Smooth muscle cell (in vitro differentiated cells): ENCODE results near the gene MT1A. TPM values are rescaled to one million over a fixed set of nuclear protein-coding genes. Genes with fewer than 3 reads are reported as not detected.
A peak's percentile ranks its signal among the peaks of the same experiment; 100 is the strongest.
"Not testable (repeated sequence)": the region's sequence is repeated elsewhere in the genome, so short reads cannot be mapped to it uniquely, and the experiment has no call there.

ENCODE experiments used
- DNase-seq: peaks from one replicate; lab custom pipeline; 2025; ENCODE audit not compliant: unreplicated experiment; lab: John Stamatoyannopoulos, UW
- H2AFZ ChIP-seq: fragments of 200-600 bp; sonication (generic); 2 replicates; pipeline ENCODE4 v1.6.0; 2016; ENCODE audit warnings: antibody characterized with exemption, low read depth, mild to moderate bottlenecking
- H3F3A ChIP-seq: fragments of 200-600 bp; sonication (generic); 2 replicates; pipeline ENCODE4 v1.6.0; 2017; ENCODE audit warnings: antibody characterized with exemption, low read depth
- H3K27ac ChIP-seq: fragments of 200-600 bp; sonication (generic); 2 replicates; pipeline ENCODE4 v1.5.1; 2016; ENCODE audit warnings: low read depth, mild to moderate bottlenecking
- H3K27me3 ChIP-seq: fragments of 200-600 bp; sonication (generic); 2 replicates; pipeline ENCODE4 v1.6.1; 2016; ENCODE audit warnings: low read depth, mild to moderate bottlenecking
- H3K36me3 ChIP-seq: fragments of 200-600 bp; sonication (generic); 2 replicates; pipeline ENCODE4 v1.5.1; 2016; ENCODE audit warnings: low read depth
- H3K4me1 ChIP-seq: fragments of 200-600 bp; sonication (generic); 2 replicates; pipeline ENCODE4 v1.5.1; 2016; ENCODE audit warnings: low read depth
- H3K4me2 ChIP-seq: fragments of 200-600 bp; sonication (generic); 2 replicates; pipeline ENCODE4 v1.6.0; 2016; ENCODE audit warnings: mild to moderate bottlenecking
- H3K4me3 ChIP-seq: fragments of 200-600 bp; sonication (generic); 2 replicates; pipeline ENCODE4 v1.5.1; 2016; ENCODE audit warnings: mild to moderate bottlenecking
- H3K79me2 ChIP-seq: fragments of 200-600 bp; sonication (generic); 2 replicates; pipeline ENCODE4 v1.6.0; 2016; ENCODE audit warnings: low read depth, mild to moderate bottlenecking
- H3K9ac ChIP-seq: fragments of 200-600 bp; sonication (generic); 2 replicates; pipeline ENCODE4 v1.6.0; 2016; ENCODE audit warnings: low read depth
- H3K9me3 ChIP-seq: fragments of 200-600 bp; sonication (generic); replicated peaks from 2 replicates; pipeline ENCODE4 v1.5.1; 2016; ENCODE audit warnings: low read depth
- H4K20me1 ChIP-seq: fragments of 200-600 bp; sonication (generic); 2 replicates; pipeline ENCODE4 v1.6.0; 2016; ENCODE audit warnings: low read depth
- CTCF ChIP-seq: fragments of 200-600 bp; sonication (generic); IDR thresholded peaks from 2 replicates; pipeline ENCODE4 v1.5.1; 2017; ENCODE audit warnings: borderline replicate concordance, mild to moderate bottlenecking, antibody characterized with exemption; ENCODE audit not compliant: insufficient read depth, poor library complexity, severe bottlenecking
- WGBS: methylation state at CpG from one replicate; pipeline ENCODE4 v1.1.7; 2016; ENCODE audit warnings: low lambda C conversion rate; 5-methylcytosine and 5-hydroxymethylcytosine counted together
- polyA plus RNA-seq: library from polyadenylated mRNA; unstranded; fragments of >200 nt; fragmentation: Nextera tagmentation; extraction: Ambion mirVana; gene quantifications from 2 replicates; pipeline ENCODE4 v1.2.1, GENCODE V29; 2016
- total RNA-seq: library from RNA; depleted of rRNA; stranded (reverse); fragments of >200 nt; gene quantifications from 2 replicates; pipeline ENCODE4 v1.2.3, GENCODE V29; 2014

The MT1A gene
- total and polyA plus RNA-seq, 2 experiments from 2014 or later = not detected

- WGBS = 20% methylated on average over 30 of the region's 48 CpGs
- H3K9me3 ChIP-seq = no peaks in the 10 kb centered on the region
- H3K4me1 ChIP-seq = peaks cover 5% of the 10 kb centered on the region
- H3F3A ChIP-seq = no peaks in the 10 kb centered on the region
- DNase-seq = no peak
- H3K4me3 ChIP-seq = no peak overlapping the region
- no peaks in the 10 kb centered on the region for H4K20me1 ChIP-seq
- H3K27me3 ChIP-seq = peaks cover 100% of the 10 kb centered on the region
- no peak overlapping the region for H2AFZ ChIP-seq
- no peaks in the 10 kb centered on the region for H3K36me3 ChIP-seq
- TF ChIP-seq CTCF = no peak
- H3K4me2 ChIP-seq = peak overlapping the region; percentile 57
- no peak overlapping the region for H3K9ac ChIP-seq
- no peaks in the 10 kb centered on the region for H3K79me2 ChIP-seq
- H3K27ac ChIP-seq = no peak overlapping the region
Measured at GRCh38 chr16:56662357-56663354, 24.2 kb downstream of the MT1A start.

- Histone ChIP-seq H3K4me2 (no peak overlapping the region), H3K4me3 (no peak overlapping the region), H3K27ac (no peak overlapping the region), H3K27me3 (peaks cover 100% of the 10 kb centered on the region), H3K9ac (no peak overlapping the region), H3K9me3 (no peaks in the 10 kb centered on the region), H3F3A (no peaks in the 10 kb centered on the region), H2AFZ (no peak overlapping the region), H3K36me3 (no peaks in the 10 kb centered on the region), H3K4me1 (no peaks in the 10 kb centered on the region), H4K20me1 (no peaks in the 10 kb centered on the region), H3K79me2 (no peaks in the 10 kb centered on the region)
- no peak for TF ChIP-seq CTCF
- 95% methylated on average over 1 of the region's 1 CpG for WGBS
- DNase-seq = no peak
Measured at GRCh38 chr16:56664506-56664905, 26.0 kb downstream of the MT1A start.

- not testable (repeated sequence) for H3K4me1 ChIP-seq, H3K4me2 ChIP-seq, H3K79me2 ChIP-seq, H3K9ac ChIP-seq, H3K36me3 ChIP-seq, DNase-seq, H4K20me1 ChIP-seq, H2AFZ ChIP-seq, H3K4me3 ChIP-seq, H3F3A ChIP-seq, H3K27ac ChIP-seq, H3K9me3 ChIP-seq
- WGBS = 71% methylated on average over 8 of the region's 8 CpGs
- H3K27me3 ChIP-seq = peaks cover 100% of the 10 kb centered on the region
Measured at GRCh38 chr16:56665286-56666261, 27.1 kb downstream of the MT1A start.
